Activated CD8-positive, alpha-beta memory T cell treated with anti-CD3 and anti-CD28 coated beads for 48 hours (primary cell): ENCODE measurements around the gene SASH1.

Experiments
- DNase-seq, 3 experiments: peaks; one replicate each; pipeline ENCODE4 v3.0.0-alpha.2; 2020; ENCODE audit warnings: low read depth in 2 of 3, low spot score in 2 of 3

The SASH1 gene

DNA sequence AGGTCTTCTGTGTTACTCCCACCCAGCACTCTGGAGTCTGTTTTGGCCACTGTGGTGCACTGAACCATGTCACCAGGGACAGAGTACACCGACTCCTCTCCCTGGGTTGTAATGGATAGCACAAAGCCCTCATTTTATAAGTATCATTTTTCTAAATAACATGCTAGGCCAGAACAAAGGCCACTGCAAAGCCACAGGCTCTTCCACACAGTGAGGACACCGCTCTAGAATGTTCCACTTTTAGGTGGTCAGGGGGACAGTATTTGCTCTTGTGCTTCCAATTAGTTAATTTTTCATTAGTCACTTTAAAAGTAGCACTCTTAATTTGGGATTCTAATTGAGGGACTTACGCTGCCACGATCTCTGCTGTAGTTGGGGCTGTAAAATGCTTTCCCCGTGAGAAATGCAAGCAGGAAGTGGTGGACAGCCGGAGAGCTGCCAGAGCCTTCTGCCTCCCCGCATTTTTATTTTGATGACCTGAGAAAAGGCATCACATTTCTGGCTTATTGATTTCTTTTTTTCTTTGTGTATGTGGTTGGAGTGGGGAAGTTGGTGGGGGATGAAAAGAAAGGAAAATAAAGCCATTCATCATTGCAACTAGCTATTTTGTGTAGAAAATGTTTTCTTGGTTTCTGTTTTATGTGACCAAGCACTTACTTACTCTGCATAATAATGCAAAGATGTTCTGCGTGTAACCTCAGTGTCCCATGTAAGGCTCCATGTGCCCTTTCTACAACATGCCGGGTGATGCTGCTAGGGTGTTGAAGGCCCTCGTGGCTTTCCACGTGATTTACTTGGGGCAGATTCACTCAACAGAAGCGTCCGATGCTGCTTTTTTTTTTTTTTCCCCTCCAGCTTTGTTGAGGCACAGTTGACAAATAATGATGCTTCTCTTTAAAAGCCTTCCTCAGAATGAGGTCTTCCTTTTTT lies 195.9 kb downstream of the SASH1 start:
- DNase-seq: no peak

DNA sequence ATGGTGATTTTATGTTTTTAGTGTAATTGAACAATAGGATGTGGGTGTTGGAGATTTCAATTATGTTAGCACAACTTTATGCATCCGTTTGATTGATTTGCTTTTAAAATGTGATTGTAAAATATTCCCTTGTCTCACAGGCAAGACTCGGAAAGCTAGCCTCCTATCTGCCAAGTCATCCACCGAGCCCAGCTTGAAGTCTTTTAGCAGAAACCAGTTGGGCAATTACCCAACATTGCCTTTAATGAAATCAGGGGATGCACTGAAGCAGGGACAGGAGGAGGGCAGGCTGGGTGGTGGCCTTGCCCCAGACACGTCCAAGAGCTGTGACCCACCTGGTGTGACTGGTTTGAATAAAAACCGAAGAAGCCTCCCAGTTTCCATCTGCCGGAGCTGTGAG lies 200.9 kb downstream of the SASH1 start:
- no peak for DNase-seq

DNA sequence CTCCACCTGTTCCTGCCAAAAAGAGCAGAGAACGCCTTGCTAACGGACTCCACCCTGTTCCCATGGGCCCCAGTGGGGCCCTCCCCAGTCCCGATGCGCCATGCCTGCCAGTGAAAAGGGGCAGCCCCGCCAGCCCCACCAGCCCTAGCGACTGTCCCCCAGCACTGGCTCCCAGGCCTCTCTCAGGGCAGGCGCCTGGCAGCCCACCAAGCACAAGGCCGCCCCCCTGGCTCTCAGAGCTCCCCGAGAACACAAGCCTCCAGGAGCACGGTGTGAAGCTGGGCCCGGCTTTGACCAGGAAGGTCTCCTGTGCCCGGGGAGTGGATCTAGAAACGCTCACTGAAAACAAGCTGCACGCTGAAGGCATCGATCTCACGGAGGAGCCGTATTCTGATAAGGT lies 201.8 kb downstream of the SASH1 start:
- no peak for DNase-seq

DNA sequence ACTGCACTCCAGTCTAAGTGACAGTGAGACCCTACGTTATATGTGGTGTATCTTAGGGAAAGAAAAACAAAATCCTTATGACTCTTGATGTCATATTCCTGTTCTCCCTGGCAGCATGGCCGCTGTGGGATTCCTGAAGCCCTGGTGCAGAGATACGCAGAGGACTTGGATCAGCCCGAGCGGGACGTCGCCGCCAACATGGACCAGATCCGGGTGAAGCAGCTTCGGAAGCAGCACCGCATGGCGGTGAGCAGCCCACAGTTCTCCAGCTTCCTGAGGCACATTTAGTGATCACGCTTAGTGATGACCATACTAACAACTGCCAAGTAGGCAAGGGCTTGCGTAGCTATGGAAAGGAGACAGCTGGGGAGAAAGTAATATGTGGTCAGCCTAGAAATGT lies 203.3 kb downstream of the SASH1 start:
- DNase-seq: no peak

DNA sequence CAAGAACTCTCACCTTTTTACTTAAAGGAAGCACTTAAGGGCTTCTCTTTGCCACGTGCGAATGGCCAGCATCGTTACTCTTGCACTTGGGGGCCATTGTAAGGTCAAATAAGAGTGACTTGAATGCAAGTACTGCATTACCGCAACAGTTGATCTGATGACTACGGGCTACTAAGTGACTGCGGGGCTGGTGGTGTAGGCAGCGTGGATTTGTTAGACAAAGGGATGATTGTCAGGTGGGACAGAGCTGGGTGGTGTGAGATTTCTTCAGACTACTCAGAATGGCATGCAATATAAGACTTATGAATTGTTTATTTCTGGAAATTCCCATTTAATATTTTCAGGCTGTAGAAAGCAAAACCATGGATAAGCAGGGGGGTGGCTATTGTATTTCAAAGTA lies 204.5 kb downstream of the SASH1 start:
- DNase-seq: no peak

DNA sequence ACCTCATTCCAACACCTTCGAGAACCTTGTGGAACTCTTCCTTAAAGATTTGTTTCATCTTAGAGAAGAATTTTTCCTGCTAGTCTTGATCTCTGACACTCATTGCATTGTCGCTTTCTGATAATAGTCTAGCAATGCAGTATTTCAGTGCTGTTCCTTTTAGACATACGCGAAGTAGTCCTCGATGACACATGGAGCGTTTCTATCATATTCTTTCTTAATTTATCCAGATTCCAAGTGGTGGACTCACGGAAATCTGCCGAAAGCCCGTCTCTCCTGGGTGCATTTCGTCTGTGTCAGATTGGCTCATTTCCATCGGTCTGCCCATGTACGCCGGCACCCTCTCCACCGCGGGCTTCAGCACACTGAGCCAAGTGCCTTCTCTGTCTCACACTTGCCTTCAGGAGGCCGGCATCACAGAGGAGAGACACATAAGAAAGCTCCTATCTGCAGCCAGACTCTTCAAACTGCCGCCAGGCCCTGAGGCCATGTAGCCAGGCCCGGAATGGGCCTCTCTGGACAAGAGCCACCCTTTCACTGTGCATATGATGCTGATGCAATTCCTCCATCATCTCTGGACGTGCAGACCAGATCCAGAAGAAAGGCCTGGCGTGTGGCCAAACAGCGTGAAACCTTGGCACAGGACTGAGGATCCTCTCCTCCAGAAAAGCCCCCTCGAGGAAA lies 205.6 kb downstream of the SASH1 start:
- DNase-seq: no peak

DNA sequence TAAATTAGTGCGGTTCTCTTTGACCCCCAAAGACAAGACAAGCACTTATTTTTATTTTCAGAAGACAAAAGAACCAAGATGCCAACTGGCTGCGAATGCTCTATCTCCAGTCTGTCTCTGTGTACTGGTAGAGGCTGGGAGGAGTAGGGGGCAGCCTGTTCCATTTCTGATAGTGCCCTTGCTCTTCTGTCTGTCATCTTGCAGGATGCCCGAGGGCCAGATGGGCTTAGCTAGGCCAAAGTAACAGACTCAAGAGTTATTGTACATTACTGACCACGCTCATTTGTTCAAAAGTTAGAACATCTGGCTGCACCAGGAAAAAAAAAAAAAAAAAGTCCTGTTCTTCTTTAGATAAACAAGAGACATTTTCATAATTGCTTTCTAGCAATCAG lies 206.1 kb downstream of the SASH1 start:
- no peak for DNase-seq

DNA sequence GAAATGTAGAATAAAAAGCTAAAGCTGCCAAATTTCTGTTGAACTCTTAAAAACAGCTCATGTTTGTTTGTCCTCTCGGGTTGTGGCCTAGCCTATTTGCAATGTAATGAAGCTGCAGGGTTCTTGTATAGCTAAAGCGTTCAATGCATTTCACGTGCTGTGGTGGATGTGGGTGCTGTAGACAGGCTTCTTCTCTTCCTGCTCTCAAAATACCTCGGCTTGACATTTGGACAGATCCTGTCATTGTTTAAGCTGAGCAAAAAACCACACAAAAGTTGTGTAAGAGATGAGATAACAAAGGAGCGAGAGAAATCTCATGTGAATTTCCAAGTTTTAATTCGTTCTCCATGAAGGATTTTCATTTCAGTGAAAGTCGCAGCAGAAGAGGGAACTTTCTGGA lies 207.9 kb downstream of the SASH1 start:
- no peak for DNase-seq

DNA sequence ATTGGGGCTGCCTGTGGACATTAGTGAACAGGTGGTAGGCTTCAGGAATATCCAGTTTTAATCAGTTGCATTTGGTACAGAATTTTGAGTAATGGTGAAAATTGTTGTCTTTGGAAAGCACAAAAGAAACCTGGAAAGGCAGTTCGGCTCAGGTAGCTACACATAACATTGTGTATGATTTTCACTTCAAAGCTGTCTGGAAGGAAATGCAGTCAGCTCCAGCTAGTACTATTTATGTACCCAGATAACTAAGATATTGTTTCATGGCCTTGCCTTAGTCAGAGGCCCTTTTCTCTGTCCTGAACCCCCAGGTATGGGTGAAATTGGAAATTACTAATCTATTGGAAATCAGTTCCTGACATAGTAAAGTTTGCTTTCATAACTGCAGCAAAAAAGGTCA lies 208.6 kb downstream of the SASH1 start:
- DNase-seq: no peak

DNA sequence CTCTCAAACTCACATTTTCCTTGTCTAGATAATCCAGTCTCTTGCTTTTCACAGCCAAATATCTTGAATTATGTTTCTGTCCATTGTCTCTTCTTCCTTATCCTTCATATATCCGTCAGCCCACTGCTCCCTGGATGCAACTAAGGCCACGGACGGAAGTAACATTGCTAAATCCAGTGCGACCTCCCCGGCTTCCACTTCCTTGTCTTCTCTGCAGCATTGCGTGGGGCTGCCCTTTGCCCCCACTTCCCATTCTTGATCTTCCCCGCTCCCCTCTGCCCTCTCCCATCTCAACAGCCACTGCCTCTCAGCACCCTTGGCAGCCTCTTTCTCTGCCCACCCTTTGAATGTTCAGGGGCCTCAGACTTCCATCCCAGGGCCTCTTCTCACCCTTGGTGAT lies 213.8 kb downstream of the SASH1 start:
- DNase-seq: no peak

DNA sequence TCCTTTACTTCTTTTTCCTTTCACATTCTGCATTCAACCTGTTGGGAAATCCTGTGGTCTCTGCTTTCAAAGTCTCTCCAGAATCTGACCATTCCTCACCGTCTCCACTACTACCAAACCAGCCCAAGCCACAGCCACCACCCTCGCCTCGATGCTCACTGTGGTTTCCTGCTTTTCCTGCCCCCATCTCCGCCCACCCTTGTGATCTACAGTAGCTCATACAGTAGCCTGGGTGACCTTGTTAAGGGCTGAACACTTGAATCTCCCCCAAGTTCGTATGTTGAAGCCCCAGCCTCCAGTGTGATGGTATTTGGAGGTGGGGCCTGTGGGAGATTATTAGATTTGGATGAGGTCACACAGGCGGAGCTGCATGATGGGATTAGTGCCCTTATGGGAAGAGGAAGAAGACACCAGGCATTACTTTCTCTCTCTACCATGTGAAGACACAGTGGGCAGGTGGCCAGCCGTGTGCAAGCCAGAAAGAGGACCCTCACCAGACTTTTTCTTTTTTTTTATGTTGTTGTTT lies 215.2 kb downstream of the SASH1 start:
- DNase-seq: no peak

DNA sequence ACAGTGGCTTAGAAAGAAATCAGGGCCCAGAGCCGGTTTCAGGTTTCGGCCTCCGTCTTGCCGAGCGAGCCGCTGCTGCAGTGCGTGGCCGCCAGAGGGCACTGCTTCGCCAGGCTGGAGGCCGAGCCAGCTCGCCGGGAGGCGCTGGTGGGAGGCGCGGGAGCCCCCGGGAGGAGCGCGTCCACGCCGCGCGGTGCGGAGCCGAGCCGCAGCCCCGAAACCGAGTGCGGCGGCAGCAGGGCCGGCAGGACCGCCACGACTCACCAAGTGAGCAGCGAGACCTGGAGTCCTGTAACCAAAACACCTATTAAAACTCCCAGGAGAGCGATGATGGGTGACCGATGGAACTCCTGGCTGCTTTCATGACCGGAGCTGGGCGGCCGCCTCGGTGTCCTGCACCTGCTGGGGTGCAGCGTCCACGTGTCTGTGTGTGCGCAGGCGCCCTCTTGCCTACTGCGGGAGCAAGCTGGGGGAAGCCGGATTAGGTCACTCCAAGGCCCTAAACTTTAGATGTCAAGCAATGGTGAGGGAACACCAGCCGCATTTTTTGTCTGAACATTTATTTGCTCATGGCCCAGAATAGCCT lies 217.3 kb downstream of the SASH1 start:
- peak; percentile 44 to 50 (median 49) for DNase-seq

DNA sequence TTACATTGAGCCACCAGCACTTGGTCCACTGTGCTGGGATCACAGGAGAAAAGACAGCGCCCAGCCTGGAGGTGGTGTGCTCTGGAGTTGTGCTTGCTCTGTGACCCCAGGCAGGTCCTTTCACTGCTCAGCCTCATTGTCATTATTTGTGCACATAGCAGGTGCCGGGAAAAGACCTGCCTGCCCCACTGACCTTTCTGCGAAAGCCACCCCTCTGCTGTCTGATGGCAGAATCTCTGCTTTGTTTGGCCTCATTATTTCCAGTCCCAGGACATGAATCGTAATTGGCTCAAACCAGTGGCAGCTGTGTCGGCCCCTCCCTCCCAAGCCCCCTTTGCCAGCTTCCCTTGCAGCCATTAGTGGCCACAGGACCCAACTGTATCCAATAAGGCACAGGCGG lies 219.0 kb downstream of the SASH1 start:
- DNase-seq: no peak

DNA sequence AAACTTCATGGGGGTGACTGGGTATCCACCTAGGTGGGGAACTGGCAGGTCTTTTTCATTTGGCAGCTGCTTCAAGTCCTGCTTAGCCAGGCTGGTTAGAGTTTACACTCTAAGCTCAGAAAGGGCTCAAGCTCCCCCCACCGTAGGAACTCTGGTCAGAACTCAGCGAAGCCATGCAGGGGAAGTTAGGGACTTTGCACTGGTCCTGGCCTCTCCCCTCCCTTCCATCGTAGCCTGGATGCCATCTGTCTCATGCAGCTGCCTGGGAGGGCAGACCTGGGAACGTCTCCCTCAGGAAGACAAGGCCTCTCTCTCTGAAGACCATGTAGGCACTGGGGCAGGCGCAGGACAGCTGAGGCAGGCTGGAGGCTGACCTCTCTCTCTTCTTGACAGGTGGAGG lies 220.4 kb downstream of the SASH1 start:
- no peak for DNase-seq

DNA sequence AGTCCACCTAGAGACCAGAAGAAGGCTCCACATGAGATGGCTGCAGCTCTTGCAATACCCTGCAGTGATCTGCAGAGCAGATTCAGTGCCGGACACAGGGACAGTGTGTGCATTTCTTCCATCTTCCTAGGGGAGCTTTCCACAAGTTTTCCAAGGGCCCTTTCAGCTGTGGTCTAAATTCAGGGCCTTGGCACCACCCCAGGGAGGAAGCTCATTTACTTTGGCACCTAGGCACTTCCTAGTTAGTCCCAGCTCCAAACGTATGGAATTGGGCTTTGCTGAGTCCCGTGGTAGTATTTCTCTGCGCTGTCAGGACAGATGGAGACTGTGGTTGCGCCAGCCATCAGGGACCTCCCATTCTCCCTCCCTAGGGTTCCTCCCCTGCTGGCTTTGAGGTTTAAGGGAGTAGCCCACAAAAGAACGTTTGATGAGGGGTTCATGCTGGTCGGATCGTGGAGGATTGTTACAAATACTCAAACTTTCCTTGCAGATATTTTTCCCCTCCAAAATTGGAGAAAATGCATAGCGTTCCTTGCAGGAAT lies 221.9 kb downstream of the SASH1 start:
- no peak for DNase-seq

DNA sequence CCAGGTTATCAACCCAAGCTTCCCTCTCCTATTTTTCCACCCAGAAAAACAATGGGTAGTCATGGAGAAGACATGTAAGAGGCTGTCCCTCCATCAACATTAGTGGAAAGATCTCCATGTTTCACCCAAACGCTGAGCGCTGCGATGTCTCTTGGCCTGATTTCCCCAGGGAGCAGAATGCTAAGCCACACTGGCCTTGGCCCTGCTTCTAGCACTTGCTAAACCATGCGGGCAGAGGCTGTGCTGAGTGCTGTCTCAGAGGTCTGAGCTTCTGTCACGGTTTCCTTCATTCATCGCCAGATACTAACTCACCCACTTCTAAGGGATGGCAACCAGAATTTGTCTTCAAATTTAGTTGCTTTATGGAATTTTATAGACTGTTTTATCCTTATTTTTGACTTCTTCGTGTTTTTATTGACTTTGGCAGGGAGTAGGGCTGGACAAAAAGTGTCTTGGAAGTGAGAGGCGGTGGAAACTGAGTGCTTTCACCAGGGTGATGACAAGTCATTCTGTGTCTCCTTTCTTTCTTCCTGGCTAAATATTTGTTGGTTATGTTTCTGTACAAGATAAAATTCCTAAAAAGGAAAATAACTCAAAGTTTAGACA lies 222.8 kb downstream of the SASH1 start:
- no peak for DNase-seq

DNA sequence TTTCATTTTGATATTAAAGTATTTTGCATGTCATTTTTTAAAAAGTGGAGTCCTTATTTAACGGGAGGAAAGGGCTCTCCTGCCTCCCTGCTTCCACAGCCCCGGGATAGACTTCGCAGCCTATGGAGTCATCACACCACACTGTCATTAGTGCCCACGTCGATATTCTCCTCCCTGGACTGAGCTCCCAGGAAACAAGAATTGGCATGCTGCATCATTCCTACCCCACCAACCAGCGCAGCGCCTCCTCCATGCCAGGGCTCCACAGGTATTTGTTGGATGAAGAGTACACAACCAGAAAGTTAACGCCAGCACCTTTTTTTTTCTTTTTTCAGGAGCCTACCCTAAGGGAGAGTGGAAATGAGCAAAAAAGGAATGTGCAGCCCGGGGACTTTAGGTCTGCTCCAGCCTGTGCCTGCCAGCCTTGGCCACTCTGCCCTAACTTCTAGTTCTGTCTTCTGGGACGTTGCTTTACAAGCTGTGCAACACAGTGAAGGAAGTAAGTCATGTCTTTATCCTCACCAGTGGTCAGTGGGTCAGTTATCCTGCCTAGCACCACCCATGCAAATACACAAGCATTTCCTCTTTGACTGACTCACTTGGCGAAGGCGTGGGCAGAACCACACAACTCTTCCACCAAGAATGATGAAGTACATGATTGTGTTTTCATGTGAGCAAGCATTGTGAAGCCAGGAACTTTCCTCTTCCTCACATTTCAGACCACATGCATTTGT lies 223.5 kb downstream of the SASH1 start:
- no peak for DNase-seq

DNA sequence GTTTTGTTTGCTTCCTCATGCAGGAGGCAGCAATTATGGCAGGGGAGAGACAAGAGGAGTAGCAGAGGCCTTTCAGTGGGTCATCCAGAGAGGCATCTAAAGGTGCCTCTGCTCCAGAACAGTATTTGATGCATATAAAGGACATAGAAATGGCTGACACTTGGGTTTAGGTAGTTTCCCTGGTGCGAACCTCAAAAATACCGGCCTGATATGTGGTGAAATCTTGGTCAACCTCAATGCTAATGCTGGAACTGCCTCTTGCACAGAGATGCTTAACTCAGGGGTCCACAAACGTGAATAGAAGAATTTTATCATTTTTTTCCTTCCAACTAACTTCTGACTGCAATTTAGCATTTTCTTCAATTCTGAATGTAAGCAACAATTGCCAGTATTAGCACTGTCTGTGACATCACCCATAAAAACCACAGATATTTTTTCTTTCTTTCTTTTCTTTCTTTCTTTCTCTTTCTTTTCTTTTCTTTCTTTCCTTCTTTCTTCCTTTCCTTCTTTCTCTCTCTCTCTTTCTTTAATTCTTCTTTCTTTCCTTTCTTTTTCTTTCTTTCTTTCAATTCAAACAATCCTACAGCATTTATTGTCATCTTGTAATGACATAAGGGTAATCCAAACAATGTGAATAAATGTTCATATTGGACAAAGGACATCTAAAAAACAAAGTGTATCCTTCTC lies 224.2 kb downstream of the SASH1 start:
- no peak for DNase-seq

DNA sequence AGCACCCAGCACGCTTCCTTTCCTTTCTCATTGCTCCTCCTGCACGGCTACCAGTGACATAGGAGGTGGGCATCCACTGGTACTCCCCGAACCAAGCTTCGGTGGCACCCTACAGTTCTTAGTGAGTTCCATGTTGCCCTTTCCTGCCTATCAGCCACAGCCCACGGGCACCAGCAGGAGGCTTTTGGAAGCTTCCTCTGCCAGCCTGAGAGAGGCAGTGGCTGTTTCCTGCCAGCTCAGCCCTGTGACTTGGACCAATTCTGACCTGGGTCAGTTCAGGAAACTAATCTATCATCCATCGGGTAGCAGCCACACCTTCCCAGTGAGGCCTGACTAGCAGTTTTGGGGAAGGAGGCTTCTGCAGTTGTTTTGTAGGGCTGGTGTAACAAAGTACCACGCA lies 227.8 kb downstream of the SASH1 start:
- DNase-seq: no peak
